GM12875 (cell line): ENCODE data around the gene SCYGR5.
"Not testable (repeated sequence)": the region's sequence is repeated elsewhere in the genome, so short reads cannot be mapped to it uniquely, and the experiment has no call there.

Experiments used
- H3K4me3 ChIP-seq: one replicate; pipeline ENCODE4 v1.5.1; 2011; ENCODE audit warnings: low read depth, low read length, control low read depth
- TF ChIP-seq, protein P1 (sequence below): IDR thresholded peaks from 2 replicates; pipeline ENCODE4 v1.5.1; 2011; ENCODE audit warnings: low read depth, mild to moderate bottlenecking, control low read depth, inconsistent platforms, low read length, moderate library complexity, borderline replicate concordance; ENCODE audit not compliant: insufficient read depth

The SCYGR5 gene, protein sequence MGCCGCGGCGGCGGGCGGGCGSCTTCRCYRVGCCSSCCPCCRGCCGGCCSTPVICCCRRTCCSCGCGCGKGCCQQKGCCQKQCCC

DNA sequence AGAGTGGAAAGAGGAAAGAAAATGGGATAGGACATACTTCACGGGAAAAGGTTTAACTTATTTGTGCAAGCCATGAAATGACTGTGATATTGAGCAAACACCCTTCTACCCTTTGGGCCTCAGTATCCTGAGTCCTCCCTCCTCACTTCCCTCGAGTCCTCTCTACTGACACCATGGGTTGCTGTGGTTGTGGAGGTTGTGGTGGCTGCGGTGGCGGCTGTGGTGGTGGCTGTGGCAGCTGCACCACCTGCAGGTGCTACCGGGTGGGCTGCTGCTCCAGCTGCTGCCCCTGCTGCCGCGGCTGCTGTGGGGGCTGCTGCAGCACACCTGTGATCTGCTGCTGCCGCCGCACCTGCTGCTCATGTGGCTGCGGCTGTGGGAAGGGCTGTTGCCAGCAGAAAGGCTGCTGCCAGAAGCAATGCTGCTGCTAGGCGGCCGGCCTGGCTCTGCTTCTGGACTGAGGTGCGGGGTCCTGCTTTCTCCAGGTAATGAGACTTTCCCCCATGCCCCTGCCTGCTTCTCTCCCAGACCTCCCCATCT, at the start of gene SCYGR5:
Gene SCYGR5, plus strand, starts transcription at position 174 of the 540 bp plus-strand sequence. Its CDS starts 0 bp downstream, at position 174.
- H3K4me3 ChIP-seq = not testable (repeated sequence)

DNA sequence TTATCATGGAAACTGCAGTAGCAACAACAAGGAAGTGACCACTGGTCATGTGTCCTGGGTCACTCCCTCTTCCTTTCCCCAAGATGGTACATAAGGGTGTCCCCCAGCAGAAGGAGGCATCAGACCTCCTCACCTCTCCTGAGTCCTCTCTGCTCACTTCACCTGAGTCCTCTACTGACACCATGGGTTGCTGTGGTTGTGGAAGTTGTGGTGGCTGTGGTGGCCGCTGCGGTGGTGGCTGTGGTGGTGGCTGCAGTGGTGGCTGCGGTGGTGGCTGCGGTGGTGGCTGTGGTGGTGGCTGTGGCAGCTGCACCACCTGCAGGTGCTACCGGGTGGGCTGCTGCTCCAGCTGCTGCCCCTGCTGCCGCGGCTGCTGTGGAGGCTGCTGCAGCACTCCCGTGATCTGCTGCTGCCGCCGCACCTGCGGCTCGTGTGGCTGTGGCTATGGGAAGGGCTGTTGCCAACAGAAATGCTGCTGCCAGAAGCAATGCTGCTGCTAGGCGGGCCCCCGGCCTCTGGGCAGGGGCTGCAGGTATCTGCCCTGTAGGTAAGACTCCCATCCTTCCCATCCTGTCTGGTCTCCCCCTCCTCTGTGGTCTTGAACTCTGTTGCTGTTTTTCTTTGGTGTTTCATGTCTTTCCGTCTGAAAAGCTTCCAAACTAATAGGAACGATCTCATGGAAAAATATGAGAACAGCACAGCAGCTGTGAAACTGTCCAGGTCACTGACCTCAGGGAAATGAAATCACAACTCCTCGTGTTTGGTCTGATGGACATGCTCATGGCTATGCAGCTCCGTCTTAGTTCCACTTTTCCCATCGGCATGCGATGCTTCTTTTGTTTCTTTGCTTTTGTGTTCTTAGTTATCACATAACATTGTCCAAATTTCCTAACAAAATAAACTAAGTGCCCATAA, 49.0 kb upstream of the SCYGR5 start, which contains the start of gene SCYGR4:
Gene SCYGR4, plus strand, starts transcription at position 183 of the 915 bp plus-strand sequence. Its CDS starts 0 bp downstream, at position 183.
- TF ChIP-seq, protein P1, sequence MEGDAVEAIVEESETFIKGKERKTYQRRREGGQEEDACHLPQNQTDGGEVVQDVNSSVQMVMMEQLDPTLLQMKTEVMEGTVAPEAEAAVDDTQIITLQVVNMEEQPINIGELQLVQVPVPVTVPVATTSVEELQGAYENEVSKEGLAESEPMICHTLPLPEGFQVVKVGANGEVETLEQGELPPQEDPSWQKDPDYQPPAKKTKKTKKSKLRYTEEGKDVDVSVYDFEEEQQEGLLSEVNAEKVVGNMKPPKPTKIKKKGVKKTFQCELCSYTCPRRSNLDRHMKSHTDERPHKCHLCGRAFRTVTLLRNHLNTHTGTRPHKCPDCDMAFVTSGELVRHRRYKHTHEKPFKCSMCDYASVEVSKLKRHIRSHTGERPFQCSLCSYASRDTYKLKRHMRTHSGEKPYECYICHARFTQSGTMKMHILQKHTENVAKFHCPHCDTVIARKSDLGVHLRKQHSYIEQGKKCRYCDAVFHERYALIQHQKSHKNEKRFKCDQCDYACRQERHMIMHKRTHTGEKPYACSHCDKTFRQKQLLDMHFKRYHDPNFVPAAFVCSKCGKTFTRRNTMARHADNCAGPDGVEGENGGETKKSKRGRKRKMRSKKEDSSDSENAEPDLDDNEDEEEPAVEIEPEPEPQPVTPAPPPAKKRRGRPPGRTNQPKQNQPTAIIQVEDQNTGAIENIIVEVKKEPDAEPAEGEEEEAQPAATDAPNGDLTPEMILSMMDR = no peak
- no peak within 1 kb of the TSS for H3K4me3 ChIP-seq

DNA sequence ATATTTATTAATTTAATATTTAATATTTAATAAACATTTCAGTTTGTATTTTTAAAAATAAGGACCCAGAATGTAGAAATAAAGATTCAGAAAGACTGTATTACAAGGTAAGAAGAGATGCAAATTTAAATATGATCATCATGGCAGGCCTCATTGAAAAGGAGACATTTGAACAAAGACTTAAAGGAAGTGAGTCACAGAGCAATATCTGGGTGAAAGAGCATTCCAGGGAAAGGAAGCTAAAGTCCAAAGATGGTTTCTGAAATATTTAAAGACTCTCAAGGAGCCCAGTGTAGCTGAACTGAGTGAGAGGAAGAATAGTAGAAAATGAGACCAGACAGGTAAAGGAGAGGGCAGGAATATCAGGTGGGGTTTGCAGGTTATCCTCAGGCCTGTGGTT, 43.4 kb upstream of the SCYGR5 start:
- TF ChIP-seq, protein P1 = no peak
- H3K4me3 ChIP-seq = no peak overlapping the region

DNA sequence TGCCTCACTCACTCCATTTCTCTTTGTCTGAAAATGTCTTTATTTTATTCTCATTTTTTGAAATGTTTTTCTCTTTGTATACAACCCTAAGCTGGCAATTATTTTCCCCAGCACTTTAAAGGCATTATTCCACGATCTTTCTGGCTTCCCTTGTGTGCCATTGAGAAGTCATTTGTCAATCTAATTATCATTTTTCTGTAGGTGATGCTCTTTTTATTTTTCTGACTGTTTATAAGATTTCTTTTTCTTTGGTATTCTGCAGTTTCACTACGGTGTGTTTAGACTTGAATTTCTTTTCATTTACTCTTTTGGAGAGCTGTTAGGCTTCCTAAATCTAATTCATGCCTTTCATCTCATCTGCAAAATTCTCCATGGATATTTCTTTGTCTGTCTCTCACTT, 41.2 kb upstream of the SCYGR5 start:
- no peak overlapping the region for H3K4me3 ChIP-seq
- TF ChIP-seq, protein P1 = no peak

DNA sequence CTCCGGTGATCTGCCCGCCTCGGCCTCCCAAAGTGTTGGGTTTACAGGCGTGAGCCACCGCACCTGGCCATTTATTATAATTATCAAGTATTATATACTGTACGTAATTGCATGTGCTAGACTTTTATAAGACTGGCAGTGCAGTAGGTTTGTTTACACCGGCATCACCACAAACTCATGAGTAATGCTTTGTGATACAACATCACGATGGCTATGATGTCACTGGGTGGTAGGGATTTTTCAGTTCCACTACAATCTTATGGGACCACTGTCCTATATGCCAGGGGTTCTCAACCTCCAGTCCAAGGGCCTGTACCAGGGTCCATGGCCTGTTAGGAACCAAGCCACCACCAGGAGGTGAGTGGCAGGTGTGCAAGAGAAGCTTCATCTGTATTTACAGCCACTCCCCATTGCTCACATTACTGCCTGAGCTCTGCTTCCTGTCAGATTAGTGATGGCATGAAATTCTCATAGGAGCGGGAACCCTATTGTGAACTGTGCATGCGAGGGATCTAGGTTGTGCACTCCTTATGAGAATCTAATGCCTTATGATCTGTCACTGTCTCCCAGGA, 39.9 kb upstream of the SCYGR5 start:
- no peak overlapping the region for H3K4me3 ChIP-seq
- TF ChIP-seq, protein P1 = no peak

DNA sequence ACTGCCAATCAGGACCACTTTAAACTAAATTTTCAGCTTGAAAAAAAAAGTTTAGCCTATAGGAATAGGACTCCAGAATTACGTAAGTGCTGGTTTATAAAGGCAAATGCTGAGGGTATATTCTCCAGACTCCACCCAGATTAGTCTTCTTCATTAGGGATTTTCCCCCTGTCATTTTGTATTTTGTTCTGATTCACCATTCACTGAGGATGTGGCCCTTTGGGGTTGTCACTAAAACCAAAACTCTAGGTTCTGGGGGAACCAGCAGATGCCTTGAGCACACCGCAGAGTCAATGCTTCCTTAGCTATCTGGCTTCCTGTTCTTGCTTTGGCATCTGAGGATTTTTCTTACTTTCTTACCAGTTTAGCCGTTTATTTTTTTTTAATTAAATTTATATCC, 38.8 kb upstream of the SCYGR5 start:
- TF ChIP-seq, protein P1 = no peak
- no peak overlapping the region for H3K4me3 ChIP-seq

DNA sequence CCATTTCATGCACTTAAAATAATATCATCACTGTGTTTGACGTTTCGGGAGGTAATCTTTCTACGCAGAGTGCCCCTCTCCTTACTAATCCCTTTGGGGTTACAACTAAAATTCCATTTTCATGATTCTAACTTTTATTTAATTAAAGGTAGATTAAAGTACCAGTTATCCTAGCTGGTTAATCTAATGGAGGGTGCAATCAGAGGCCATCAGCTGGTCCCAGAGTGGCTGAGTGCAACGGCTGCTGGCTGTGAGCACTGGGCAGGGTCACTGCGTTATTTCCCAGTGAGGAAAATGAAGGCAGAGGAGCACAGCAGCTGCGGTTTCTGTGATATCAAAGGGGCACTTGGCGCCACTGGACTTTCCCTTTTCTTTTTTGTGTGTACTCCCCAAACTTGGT, 37.2 kb upstream of the SCYGR5 start:
- no peak overlapping the region for H3K4me3 ChIP-seq
- TF ChIP-seq, protein P1 = no peak
